ENCODE measurements around the gene PTPRH.

Gene PTPRH

GRCh38 chr19:55147545-55148251, 61.6 kb downstream of the PTPRH start:
- H3K4me3 ChIP-seq (ENCODE audit: low read depth in 1 of 2, low read length in 2 of 2), result no peak overlapping the region
- H3K9me3 ChIP-seq (ENCODE audit: control insufficient read depth in 1 of 2, low read length in 2 of 2), result no peaks in the 10 kb centered on the region
- H3K36me3 ChIP-seq (ENCODE audit: control insufficient read depth in 1 of 2, insufficient read depth in 2 of 2, low read length in 2 of 2), result no peaks in the 10 kb centered on the region
- no peak overlapping the region for H3K27ac ChIP-seq (ENCODE audit: low read length)
- H3K4me1 ChIP-seq (ENCODE audit: control insufficient read depth in 1 of 2, insufficient read depth in 2 of 2, low read length in 2 of 2), result no peaks in the 10 kb centered on the region
- peaks cover 22% of the 10 kb centered on the region for H3K27me3 ChIP-seq (ENCODE audit: low read depth, low read length)

- Histone ChIP-seq H3K9me3 (ENCODE audit: control insufficient read depth in 1 of 2, low read length in 2 of 2) (no peaks in the 10 kb centered on the region), H3K36me3 (ENCODE audit: control insufficient read depth in 1 of 2, insufficient read depth in 2 of 2, low read length in 2 of 2) (no peaks in the 10 kb centered on the region), H3K4me3 (ENCODE audit: low read depth in 1 of 2, low read length in 2 of 2) (no peak overlapping the region), H3K4me1 (ENCODE audit: control insufficient read depth in 1 of 2, insufficient read depth in 2 of 2, low read length in 2 of 2) (peaks cover 0 to under 1% of the 10 kb centered on the region in 2 donors), H3K27me3 (ENCODE audit: low read depth, low read length) (peaks cover 22% of the 10 kb centered on the region), H3K27ac (ENCODE audit: low read length) (no peak overlapping the region)
Observed at GRCh38 chr19:55146705-55147273, 62.5 kb downstream of the PTPRH start.

- Histone ChIP-seq H3K9me3 (ENCODE audit: control insufficient read depth in 1 of 2, low read length in 2 of 2) (no peaks in the 10 kb centered on the region), H3K4me1 (ENCODE audit: control insufficient read depth in 1 of 2, insufficient read depth in 2 of 2, low read length in 2 of 2) (peaks cover 0 to 5% of the 10 kb centered on the region in 2 donors), H3K4me3 (ENCODE audit: low read depth in 1 of 2, low read length in 2 of 2) (no peak overlapping the region), H3K27ac (ENCODE audit: low read length) (no peak overlapping the region), H3K27me3 (ENCODE audit: low read depth, low read length) (peaks cover 22% of the 10 kb centered on the region), H3K36me3 (ENCODE audit: control insufficient read depth in 1 of 2, insufficient read depth in 2 of 2, low read length in 2 of 2) (no peaks in the 10 kb centered on the region)
Observed at GRCh38 chr19:55146078-55146704, 63.1 kb downstream of the PTPRH start.

GRCh38 chr19:55145232-55145631, 64.1 kb downstream of the PTPRH start:
- Histone ChIP-seq H3K9me3 (ENCODE audit: control insufficient read depth in 1 of 2, low read length in 2 of 2) (no peaks in the 10 kb centered on the region), H3K4me1 (ENCODE audit: control insufficient read depth in 1 of 2, insufficient read depth in 2 of 2, low read length in 2 of 2) (peaks cover 0 to 9% of the 10 kb centered on the region in 2 donors), H3K4me3 (ENCODE audit: low read depth in 1 of 2, low read length in 2 of 2) (no peak overlapping the region), H3K27ac (ENCODE audit: low read length) (no peak overlapping the region), H3K36me3 (ENCODE audit: control insufficient read depth in 1 of 2, insufficient read depth in 2 of 2, low read length in 2 of 2) (no peaks in the 10 kb centered on the region), H3K27me3 (ENCODE audit: low read depth, low read length) (peaks cover 22% of the 10 kb centered on the region)

- Histone ChIP-seq H3K27me3 (ENCODE audit: low read depth, low read length) (peaks cover 6% of the 10 kb centered on the region), H3K9me3 (ENCODE audit: control insufficient read depth in 1 of 2, low read length in 2 of 2) (no peaks in the 10 kb centered on the region), H3K4me1 (ENCODE audit: control insufficient read depth in 1 of 2, insufficient read depth in 2 of 2, low read length in 2 of 2) (peaks cover 0 to 9% of the 10 kb centered on the region in 2 donors), H3K36me3 (ENCODE audit: control insufficient read depth in 1 of 2, insufficient read depth in 2 of 2, low read length in 2 of 2) (no peaks in the 10 kb centered on the region), H3K4me3 (ENCODE audit: low read depth in 1 of 2, low read length in 2 of 2) (no peak overlapping the region), H3K27ac (ENCODE audit: low read length) (no peak overlapping the region)
Observed at GRCh38 chr19:55141696-55142095, 67.6 kb downstream of the PTPRH start.

- Histone ChIP-seq H3K27me3 (ENCODE audit: low read depth, low read length) (peaks cover 6% of the 10 kb centered on the region), H3K4me3 (ENCODE audit: low read depth in 1 of 2, low read length in 2 of 2) (no peak overlapping the region), H3K27ac (ENCODE audit: low read length) (no peak overlapping the region), H3K36me3 (ENCODE audit: control insufficient read depth in 1 of 2, insufficient read depth in 2 of 2, low read length in 2 of 2) (no peaks in the 10 kb centered on the region), H3K9me3 (ENCODE audit: control insufficient read depth in 1 of 2, low read length in 2 of 2) (no peaks in the 10 kb centered on the region), H3K4me1 (ENCODE audit: control insufficient read depth in 1 of 2, insufficient read depth in 2 of 2, low read length in 2 of 2) (peaks cover 0 to 9% of the 10 kb centered on the region in 2 donors)
Observed at GRCh38 chr19:55137915-55138314, 71.4 kb downstream of the PTPRH start.

GRCh38 chr19:55136399-55137102, 72.8 kb downstream of the PTPRH start:
- Histone ChIP-seq H3K4me3 (ENCODE audit: low read depth in 1 of 2, low read length in 2 of 2) (no peak overlapping the region), H3K36me3 (ENCODE audit: control insufficient read depth in 1 of 2, insufficient read depth in 2 of 2, low read length in 2 of 2) (no peaks in the 10 kb centered on the region), H3K4me1 (ENCODE audit: control insufficient read depth in 1 of 2, insufficient read depth in 2 of 2, low read length in 2 of 2) (peaks cover 0 to 6% of the 10 kb centered on the region in 2 donors), H3K27ac (ENCODE audit: low read length) (no peak overlapping the region), H3K9me3 (ENCODE audit: control insufficient read depth in 1 of 2, low read length in 2 of 2) (no peaks in the 10 kb centered on the region), H3K27me3 (ENCODE audit: low read depth, low read length) (peaks cover 6% of the 10 kb centered on the region)

GRCh38 chr19:55134736-55135135, 74.6 kb downstream of the PTPRH start:
- Histone ChIP-seq H3K4me1 (ENCODE audit: control insufficient read depth in 1 of 2, insufficient read depth in 2 of 2, low read length in 2 of 2) (no peaks in the 10 kb centered on the region), H3K9me3 (ENCODE audit: control insufficient read depth in 1 of 2, low read length in 2 of 2) (no peaks in the 10 kb centered on the region), H3K4me3 (ENCODE audit: low read depth in 1 of 2, low read length in 2 of 2) (no peak overlapping the region), H3K27ac (ENCODE audit: low read length) (no peak overlapping the region), H3K36me3 (ENCODE audit: control insufficient read depth in 1 of 2, insufficient read depth in 2 of 2, low read length in 2 of 2) (no peaks in the 10 kb centered on the region), H3K27me3 (ENCODE audit: low read depth, low read length) (peaks cover 6% of the 10 kb centered on the region)

- Histone ChIP-seq H3K36me3 (ENCODE audit: control insufficient read depth in 1 of 2, insufficient read depth in 2 of 2, low read length in 2 of 2) (no peaks in the 10 kb centered on the region), H3K4me3 (ENCODE audit: low read depth in 1 of 2, low read length in 2 of 2) (no peak overlapping the region), H3K27ac (ENCODE audit: low read length) (no peak overlapping the region), H3K9me3 (ENCODE audit: control insufficient read depth in 1 of 2, low read length in 2 of 2) (no peaks in the 10 kb centered on the region), H3K4me1 (ENCODE audit: control insufficient read depth in 1 of 2, insufficient read depth in 2 of 2, low read length in 2 of 2) (no peaks in the 10 kb centered on the region), H3K27me3 (ENCODE audit: low read depth, low read length) (peaks cover 6% of the 10 kb centered on the region)
Observed at GRCh38 chr19:55133639-55134444, 75.5 kb downstream of the PTPRH start.

GRCh38 chr19:55132453-55133129, 76.7 kb downstream of the PTPRH start:
- H3K9me3 ChIP-seq (ENCODE audit: control insufficient read depth in 1 of 2, low read length in 2 of 2), result no peaks in the 10 kb centered on the region
- H3K4me1 ChIP-seq (ENCODE audit: control insufficient read depth in 1 of 2, insufficient read depth in 2 of 2, low read length in 2 of 2), result no peaks in the 10 kb centered on the region
- no peak overlapping the region for H3K27ac ChIP-seq (ENCODE audit: low read length)
- H3K36me3 ChIP-seq (ENCODE audit: control insufficient read depth in 1 of 2, insufficient read depth in 2 of 2, low read length in 2 of 2), result no peaks in the 10 kb centered on the region
- no peak overlapping the region for H3K4me3 ChIP-seq (ENCODE audit: low read depth in 1 of 2, low read length in 2 of 2)
- peaks cover 6% of the 10 kb centered on the region for H3K27me3 ChIP-seq (ENCODE audit: low read depth, low read length)

Data from muscle layer of duodenum (tissue), 2 donors.